ENCODE results near the gene GON7.
"Not testable (repeated sequence)": the region's sequence is repeated elsewhere in the genome, so short reads cannot be mapped to it uniquely, and the experiment has no call there.

Gene GON7

GRCh38 chr14:93206793-93207467, at the start of gene GON7, which contains the start of gene UBR7:
TSS of gene GON7 (minus strand) at chr14:93207065. CDS start at chr14:93207037, 28 bp downstream.
TSS of gene UBR7 (plus strand) at chr14:93207256. CDS start at chr14:93207292, 36 bp downstream.
- peak; percentile 82 for DNase-seq (ENCODE audit: low read depth)

- DNase-seq (ENCODE audit: low read depth), result no peak
Observed at GRCh38 chr14:93249128-93249831, 42.4 kb upstream of the GON7 start.

GRCh38 chr14:93246534-93246933, 39.7 kb upstream of the GON7 start:
- DNase-seq (ENCODE audit: low read depth), result no peak

- no peak for DNase-seq (ENCODE audit: low read depth)
Observed at GRCh38 chr14:93245764-93246420, 39.0 kb upstream of the GON7 start.

- DNase-seq (ENCODE audit: low read depth), result no peak
Observed at GRCh38 chr14:93240678-93241000, 33.8 kb upstream of the GON7 start.

- no peak for DNase-seq (ENCODE audit: low read depth)
Observed at GRCh38 chr14:93239869-93240677, 33.2 kb upstream of the GON7 start.

- DNase-seq (ENCODE audit: low read depth), result no peak
Observed at GRCh38 chr14:93234798-93235197, 27.9 kb upstream of the GON7 start.

- not testable (repeated sequence) for DNase-seq (ENCODE audit: low read depth)
Observed at GRCh38 chr14:93233078-93233477, 26.2 kb upstream of the GON7 start.

- no peak for DNase-seq (ENCODE audit: low read depth)
Observed at GRCh38 chr14:93232159-93232558, 25.3 kb upstream of the GON7 start.

GRCh38 chr14:93231129-93231979, 24.5 kb upstream of the GON7 start:
- DNase-seq (ENCODE audit: low read depth), result no peak

GRCh38 chr14:93230539-93230938, 23.7 kb upstream of the GON7 start:
- DNase-seq (ENCODE audit: low read depth), result no peak

GRCh38 chr14:93228550-93228949, 21.7 kb upstream of the GON7 start:
- DNase-seq (ENCODE audit: low read depth), result no peak

GRCh38 chr14:93223565-93223964, 16.7 kb upstream of the GON7 start:
- no peak for DNase-seq (ENCODE audit: low read depth)

- no peak for DNase-seq (ENCODE audit: low read depth)
Observed at GRCh38 chr14:93220509-93220908, 13.6 kb upstream of the GON7 start.

GRCh38 chr14:93219103-93219726, 12.3 kb upstream of the GON7 start:
- no peak for DNase-seq (ENCODE audit: low read depth)

GRCh38 chr14:93214598-93214997, 7.7 kb upstream of the GON7 start:
- DNase-seq (ENCODE audit: low read depth), result no peak

- no peak for DNase-seq (ENCODE audit: low read depth)
Observed at GRCh38 chr14:93212432-93212831, 5.6 kb upstream of the GON7 start.

GRCh38 chr14:93207468-93208308, 823 bp upstream of the GON7 start:
- no peak for DNase-seq (ENCODE audit: low read depth)

GRCh38 chr14:93201155-93201704, 5.6 kb downstream of the GON7 start:
- no peak for DNase-seq (ENCODE audit: low read depth)

GRCh38 chr14:93200553-93200952, 6.3 kb downstream of the GON7 start:
- no peak for DNase-seq (ENCODE audit: low read depth)
